ENCODE measurements around the gene MUC5AC.
"Not testable (repeated sequence)": the region's sequence is repeated elsewhere in the genome, so short reads cannot be mapped to it uniquely, and the experiment has no call there.

Gene MUC5AC

GRCh38 chr11:1159488-1160220 lies 1.9 kb downstream of the MUC5AC start:
- DNase-seq (ENCODE audit: extremely low spot score, insufficient read length, low read depth); FAIRE-seq: not testable (repeated sequence)

GRCh38 chr11:1160231-1161101 lies 2.7 kb downstream of the MUC5AC start:
- DNase-seq (ENCODE audit: extremely low spot score, insufficient read length, low read depth) (no peak), FAIRE-seq (no peak)

- no peak for DNase-seq (ENCODE audit: extremely low spot score, insufficient read length, low read depth)
- no peak for FAIRE-seq
These were observed 3.8 kb downstream of the MUC5AC start for GRCh38 chr11:1161410-1162137.

GRCh38 chr11:1162138-1162475 lies 4.4 kb downstream of the MUC5AC start:
- FAIRE-seq, result no peak
- DNase-seq (ENCODE audit: extremely low spot score, insufficient read length, low read depth), result no peak

GRCh38 chr11:1162491-1163311 lies 4.9 kb downstream of the MUC5AC start:
- DNase-seq (ENCODE audit: extremely low spot score, insufficient read length, low read depth), result no peak
- no peak for FAIRE-seq

- FAIRE-seq (no peak), DNase-seq (ENCODE audit: extremely low spot score, insufficient read length, low read depth) (no peak)
These were observed 5.7 kb downstream of the MUC5AC start for GRCh38 chr11:1163321-1163910.

GRCh38 chr11:1163911-1164735 lies 6.4 kb downstream of the MUC5AC start:
- FAIRE-seq (no peak), DNase-seq (ENCODE audit: extremely low spot score, insufficient read length, low read depth) (no peak)

- not testable (repeated sequence) for DNase-seq (ENCODE audit: extremely low spot score, insufficient read length, low read depth); FAIRE-seq
These were observed 7.1 kb downstream of the MUC5AC start for GRCh38 chr11:1164779-1165255.

GRCh38 chr11:1165256-1166041 lies 7.7 kb downstream of the MUC5AC start:
- FAIRE-seq (no peak), DNase-seq (ENCODE audit: extremely low spot score, insufficient read length, low read depth) (no peak)

- no peak for DNase-seq (ENCODE audit: extremely low spot score, insufficient read length, low read depth)
- FAIRE-seq, result no peak
These were observed 9.5 kb downstream of the MUC5AC start for GRCh38 chr11:1167256-1167655.

- DNase-seq (ENCODE audit: extremely low spot score, insufficient read length, low read depth) (no peak), FAIRE-seq (no peak)
These were observed 10.0 kb downstream of the MUC5AC start for GRCh38 chr11:1167751-1168231.

- DNase-seq (ENCODE audit: extremely low spot score, insufficient read length, low read depth) (no peak), FAIRE-seq (no peak)
These were observed 10.5 kb downstream of the MUC5AC start for GRCh38 chr11:1168256-1168655.

GRCh38 chr11:1168721-1169161 lies 11.0 kb downstream of the MUC5AC start:
- DNase-seq (ENCODE audit: extremely low spot score, insufficient read length, low read depth), result no peak
- FAIRE-seq, result no peak

GRCh38 chr11:1171223-1171984 lies 13.7 kb downstream of the MUC5AC start:
- DNase-seq (ENCODE audit: extremely low spot score, insufficient read length, low read depth), result no peak
- no peak for FAIRE-seq

GRCh38 chr11:1171985-1172728 lies 14.4 kb downstream of the MUC5AC start:
- DNase-seq (ENCODE audit: extremely low spot score, insufficient read length, low read depth), result no peak
- FAIRE-seq, result no peak

- FAIRE-seq, result no peak
These were observed 15.0 kb downstream of the MUC5AC start for GRCh38 chr11:1172729-1173117.

More at GRCh38 chr11:1172729-1173117, 15.0 kb downstream of the MUC5AC start:
- DNase-seq (ENCODE audit: extremely low spot score, insufficient read length, low read depth), result no peak

Measured in GM18507 (cell line).